ENCODE data around the gene NOTUM.

NOTUM gene

GRCh38 chr17:81904600-81905423 lies 56.2 kb downstream of the NOTUM start:
- Mint-ChIP-seq H3K9me3 (no peaks in the 10 kb centered on the region), H3K4me3 (no peak overlapping the region), H3K36me3 (ENCODE audit: low read depth) (peaks cover 60% of the 10 kb centered on the region), H3K27ac (no peak overlapping the region), H3K27me3 (peaks cover 16% of the 10 kb centered on the region), H3K4me1 (ENCODE audit: low read depth) (peaks cover 7% of the 10 kb centered on the region)
- no peak for DNase-seq

- no peak for DNase-seq
- Mint-ChIP-seq H3K27me3 (peaks cover 16% of the 10 kb centered on the region), H3K36me3 (ENCODE audit: low read depth) (peaks cover 63% of the 10 kb centered on the region), H3K9me3 (no peaks in the 10 kb centered on the region), H3K4me1 (ENCODE audit: low read depth) (peaks cover 6% of the 10 kb centered on the region), H3K27ac (no peak overlapping the region), H3K4me3 (no peak overlapping the region)
These were observed 56.9 kb downstream of the NOTUM start for GRCh38 chr17:81903896-81904599.

GRCh38 chr17:81903415-81903831 lies 57.6 kb downstream of the NOTUM start:
- Mint-ChIP-seq H3K9me3 (no peaks in the 10 kb centered on the region), H3K36me3 (ENCODE audit: low read depth) (peaks cover 63% of the 10 kb centered on the region), H3K4me3 (no peak overlapping the region), H3K27me3 (peaks cover 16% of the 10 kb centered on the region), H3K27ac (no peak overlapping the region), H3K4me1 (ENCODE audit: low read depth) (peaks cover 6% of the 10 kb centered on the region)
- no peak for DNase-seq

GRCh38 chr17:81902653-81903414 lies 58.2 kb downstream of the NOTUM start:
- Mint-ChIP-seq H3K4me1 (ENCODE audit: low read depth) (peaks cover 6% of the 10 kb centered on the region), H3K9me3 (no peaks in the 10 kb centered on the region), H3K27me3 (peaks cover 16% of the 10 kb centered on the region), H3K27ac (no peak overlapping the region), H3K4me3 (no peak overlapping the region), H3K36me3 (ENCODE audit: low read depth) (peaks cover 63% of the 10 kb centered on the region)
- no peak for DNase-seq

Data from activated T-cell treated with anti-CD3 and anti-CD28 coated beads, Interleukin-2, amount 50 U/mL, for 24 hours (primary cell).